Measurements from ENCODE around the gene CNN3.

The CNN3 gene

DNA sequence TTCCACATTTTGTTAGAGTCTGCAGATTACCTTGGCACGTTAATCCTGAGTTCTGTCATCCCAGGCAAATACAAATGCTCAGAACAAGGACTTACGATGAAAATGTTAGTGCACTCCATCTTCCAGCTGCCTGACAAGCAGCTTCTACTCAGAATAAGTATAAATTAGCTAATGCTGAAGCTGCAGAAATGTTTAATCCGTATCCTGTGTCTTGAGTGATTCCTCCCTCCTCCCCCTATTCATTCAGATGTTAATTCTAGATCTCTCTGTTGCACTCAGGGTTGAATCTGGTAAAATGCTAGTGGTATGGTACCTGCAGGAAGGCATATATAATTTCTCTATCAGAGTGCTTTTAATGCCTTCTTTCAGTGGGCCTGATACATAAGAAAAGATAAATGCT lies 39.8 kb downstream of the CNN3 start:
- DNase-seq, result no peak

DNA sequence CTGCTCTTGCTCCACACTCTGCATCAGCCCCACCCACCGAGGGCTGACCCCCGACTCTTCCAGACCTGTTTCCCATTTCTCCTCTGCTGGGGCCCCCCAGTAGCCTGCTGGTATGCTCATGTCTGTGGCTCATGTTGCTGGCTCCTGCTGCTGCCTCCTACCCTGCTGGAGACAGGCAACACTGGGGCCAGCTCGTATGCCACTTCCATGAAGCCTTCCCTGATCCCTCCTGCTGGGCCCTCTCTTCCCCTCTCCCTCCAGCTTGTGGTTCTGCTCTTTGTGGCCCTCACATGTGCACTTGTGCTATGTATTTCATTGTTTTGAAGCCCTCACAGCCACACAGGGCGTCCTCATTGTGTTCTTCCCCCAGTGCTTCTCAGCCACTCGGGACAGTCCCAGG lies 40.5 kb downstream of the CNN3 start:
- no peak for DNase-seq

DNA sequence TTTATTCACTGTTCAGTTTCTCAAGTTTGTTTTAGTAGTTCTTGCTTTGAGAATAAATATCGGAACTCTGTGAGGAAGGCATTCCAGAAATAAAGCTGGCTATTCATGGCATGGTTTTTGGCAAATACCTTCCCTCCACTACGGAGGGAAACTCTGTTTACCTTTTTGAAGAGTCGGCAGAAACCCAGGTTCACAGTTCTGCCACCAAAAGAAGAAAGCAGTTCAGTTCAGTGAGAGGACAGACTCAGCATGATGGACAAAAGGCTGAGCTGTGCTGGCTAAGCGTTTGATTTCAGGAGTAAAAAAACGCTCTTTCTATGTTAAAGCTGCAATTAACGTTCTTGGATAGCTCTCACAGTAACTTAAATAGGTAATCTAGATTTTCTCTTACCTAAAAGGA lies 42.4 kb downstream of the CNN3 start:
- no peak for DNase-seq

DNA sequence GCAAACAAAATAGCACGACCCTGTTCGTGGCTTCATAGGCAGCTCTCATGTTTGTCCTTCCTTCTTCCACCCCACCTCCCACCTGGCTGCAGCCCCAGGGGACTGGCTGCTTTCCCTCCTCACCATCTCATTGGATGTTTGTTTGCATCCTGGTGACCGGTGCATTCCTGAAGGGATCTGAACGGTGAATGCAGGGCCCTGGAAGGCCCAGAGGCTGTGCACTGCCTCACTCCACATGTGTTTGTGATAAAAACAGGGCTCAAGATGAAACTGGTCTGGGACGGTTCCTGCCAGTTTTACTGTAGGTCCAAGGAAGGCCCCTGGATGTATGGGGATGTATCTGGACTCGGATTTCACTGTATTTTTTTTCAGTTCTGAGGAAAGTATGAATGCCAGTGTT lies 42.8 kb downstream of the CNN3 start:
- no peak for DNase-seq

DNA sequence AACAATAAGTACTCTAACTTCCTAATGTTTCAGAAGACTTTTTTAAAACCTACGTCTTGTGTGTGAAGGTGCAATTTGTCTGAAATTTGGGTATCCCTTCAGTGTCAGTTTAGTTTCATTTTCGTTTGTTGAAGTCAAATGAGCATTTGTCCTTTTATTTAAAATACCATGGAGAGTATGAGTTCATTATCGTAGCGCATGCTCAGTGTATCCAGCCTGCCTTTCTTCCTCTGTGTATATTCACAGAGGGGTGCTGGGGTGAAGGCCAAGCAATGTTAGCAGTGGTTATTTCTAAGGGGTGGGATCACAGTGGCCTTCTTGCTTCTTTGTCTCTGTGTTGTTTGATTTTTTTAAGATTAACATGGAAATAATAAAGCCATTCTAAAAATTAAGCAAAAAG lies 43.2 kb downstream of the CNN3 start:
- DNase-seq, result no peak

DNA sequence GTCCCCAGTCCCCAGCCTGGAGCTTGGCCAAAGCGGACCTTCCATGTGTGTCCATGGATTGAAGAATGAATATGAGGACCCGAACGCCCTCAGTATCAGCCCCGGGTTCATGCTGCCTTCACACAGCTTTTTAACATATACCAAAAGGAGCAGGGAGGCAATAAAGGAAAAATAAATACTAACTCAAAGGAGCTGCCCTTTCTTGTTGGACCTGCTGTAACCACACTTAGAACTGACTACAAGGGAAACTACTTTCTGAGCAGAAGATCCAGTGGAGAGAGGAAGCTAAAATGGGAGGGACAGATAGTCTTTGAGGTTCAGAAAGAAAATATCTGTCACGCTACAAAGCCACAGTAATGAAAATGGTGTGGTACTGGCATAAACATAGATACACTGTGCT lies 48.6 kb downstream of the CNN3 start:
- no peak for DNase-seq

DNA sequence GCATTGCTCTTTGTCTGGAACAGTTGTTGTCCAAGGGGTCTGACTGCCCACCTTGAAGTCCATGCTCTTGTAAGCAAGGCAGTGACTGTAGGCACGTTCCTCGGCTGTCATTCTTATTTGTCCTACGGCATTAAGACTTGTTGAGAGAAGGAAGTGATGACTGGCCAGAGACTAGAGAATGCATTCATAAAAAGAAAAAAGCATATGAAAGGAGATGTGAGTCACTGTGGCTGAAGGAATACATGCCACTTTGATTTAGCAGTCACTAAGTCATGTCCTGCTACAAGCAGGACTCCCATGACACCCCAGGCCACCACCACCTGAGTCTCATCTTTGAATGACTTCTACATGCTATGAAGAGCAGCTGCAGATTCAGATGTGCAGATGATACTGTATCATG lies 50.5 kb downstream of the CNN3 start:
- no peak for DNase-seq

DNA sequence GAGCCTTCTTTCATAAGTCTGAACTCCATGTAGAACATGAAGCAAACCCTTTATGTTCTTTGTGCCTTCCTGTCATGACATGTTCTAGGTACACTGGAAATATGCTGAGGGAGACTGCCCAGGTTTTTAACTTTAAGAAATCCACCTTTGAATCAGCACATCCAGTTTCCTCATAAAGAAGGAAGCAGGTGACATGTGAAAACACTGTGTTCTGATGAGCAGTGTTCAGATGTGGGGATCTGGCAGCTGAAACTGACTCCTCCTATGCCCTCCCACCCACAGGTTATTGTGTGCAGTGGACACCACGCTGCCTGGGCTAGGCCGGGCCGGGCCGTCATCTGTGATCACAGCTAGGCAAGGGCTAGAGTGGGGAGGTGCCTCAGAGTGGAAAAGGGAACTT lies 51.1 kb downstream of the CNN3 start:
- no peak for DNase-seq

DNA sequence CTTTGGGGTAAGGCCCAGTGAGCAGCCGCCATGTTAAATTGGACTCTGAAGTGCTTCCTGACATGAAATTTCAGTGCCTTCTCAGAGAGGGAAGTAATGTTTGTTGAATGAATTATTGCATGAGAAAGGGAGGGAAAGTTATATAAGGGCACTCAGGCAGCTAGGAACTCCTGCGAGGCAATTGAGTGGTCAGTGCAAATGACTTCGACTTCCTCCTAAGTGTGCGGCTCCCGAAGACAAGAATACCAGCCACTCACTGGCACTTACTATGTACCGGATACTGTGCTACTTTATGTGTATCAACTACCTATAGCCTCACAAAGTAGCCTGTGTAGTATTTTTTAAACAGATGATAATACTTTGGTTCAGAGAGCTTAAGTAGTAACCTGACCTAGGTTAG lies 52.5 kb downstream of the CNN3 start:
- no peak for DNase-seq

DNA sequence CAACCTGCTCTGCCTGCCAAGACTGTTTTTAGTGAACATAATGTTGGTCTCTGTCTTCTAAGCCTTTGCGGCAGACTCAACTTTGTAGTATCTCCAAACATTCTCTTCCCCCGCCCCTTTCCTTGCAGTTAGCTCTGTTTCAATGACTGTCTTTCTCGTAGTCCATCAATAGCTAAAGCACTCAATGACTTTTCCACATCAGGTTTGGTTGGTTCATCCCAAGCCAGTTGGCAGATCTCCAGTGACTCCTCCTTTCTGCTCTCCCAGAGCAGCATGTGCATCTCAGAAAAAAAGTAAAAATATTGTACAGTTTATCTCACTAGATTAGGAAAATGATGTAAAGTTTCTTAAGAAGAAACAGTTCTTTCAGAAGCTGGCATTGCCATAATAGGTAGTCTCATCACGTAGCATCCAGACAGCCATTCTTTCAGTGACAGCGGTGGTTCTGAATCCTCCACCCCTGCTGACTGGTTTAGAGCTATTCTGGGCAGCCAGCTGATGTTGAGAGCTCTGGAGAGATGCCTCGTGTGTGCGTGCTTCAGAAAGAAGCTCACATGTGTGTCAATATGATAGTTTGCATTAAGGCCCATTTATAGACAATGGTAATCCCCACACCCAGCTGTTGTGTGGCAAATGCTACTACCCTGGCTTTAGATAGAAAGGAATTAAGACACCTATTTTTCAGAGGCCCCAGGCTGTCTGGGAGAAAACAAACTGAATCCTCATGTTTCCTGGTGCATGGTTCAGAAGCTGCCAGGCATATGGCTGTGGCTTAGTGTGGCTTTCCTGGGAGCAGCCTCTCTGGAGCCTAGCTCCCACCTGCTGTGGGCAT lies 53.2 kb downstream of the CNN3 start:
- peak; percentile 60 to 75 for DNase-seq

DNA sequence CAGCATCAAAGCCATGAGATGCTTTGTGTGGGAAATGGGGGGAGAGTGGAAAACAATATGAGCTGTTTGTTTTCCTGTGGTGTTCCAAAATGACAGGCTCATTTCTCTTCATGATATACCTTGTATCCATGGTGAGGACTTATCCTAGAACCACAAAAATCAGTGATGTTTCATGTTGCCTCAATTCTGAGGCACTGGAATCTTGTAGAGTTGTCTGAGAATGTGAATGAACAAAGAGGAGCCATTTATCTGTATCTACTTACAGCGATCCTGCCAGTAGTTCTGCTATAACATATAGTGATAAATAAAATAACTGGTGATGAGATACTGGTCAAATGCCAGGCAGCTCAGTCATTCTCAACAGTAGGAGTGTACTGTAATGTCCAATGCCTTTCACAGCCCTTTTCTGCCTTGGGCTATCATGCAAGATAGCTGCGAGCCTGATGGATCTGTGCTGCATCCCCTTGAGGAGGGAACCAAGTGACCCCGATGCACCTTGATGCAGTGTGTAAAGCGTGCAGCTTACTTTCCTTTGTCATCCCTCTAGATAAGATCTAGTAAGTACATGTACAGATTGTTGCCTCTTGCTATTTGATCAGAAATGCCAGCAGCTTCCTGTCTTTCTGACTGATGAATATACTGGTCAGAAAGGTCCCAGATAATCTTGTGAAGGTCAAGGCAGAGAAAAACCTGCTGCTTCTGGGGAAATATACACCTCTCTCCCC lies 54.0 kb downstream of the CNN3 start:
- no peak for DNase-seq

DNA sequence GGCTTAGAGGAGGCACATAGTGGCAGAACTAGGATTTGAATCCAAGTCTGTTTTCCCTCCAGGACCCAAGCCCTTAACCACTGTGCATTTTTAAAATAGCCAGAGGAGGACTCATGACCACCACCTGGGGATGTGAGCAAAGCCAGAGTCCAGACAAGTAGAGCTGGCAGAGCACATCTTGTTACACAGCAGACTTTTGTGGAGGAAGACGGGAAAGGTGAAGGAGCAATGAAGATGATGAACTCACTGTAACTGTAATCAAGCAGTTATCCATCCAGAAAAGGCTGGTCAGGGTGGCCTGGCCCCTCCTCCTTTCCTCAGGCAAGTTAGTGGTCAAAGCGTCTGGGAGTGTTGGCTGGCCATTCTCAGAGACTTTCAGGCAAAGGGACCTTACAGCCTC lies 55.9 kb downstream of the CNN3 start:
- DNase-seq, result no peak

DNA sequence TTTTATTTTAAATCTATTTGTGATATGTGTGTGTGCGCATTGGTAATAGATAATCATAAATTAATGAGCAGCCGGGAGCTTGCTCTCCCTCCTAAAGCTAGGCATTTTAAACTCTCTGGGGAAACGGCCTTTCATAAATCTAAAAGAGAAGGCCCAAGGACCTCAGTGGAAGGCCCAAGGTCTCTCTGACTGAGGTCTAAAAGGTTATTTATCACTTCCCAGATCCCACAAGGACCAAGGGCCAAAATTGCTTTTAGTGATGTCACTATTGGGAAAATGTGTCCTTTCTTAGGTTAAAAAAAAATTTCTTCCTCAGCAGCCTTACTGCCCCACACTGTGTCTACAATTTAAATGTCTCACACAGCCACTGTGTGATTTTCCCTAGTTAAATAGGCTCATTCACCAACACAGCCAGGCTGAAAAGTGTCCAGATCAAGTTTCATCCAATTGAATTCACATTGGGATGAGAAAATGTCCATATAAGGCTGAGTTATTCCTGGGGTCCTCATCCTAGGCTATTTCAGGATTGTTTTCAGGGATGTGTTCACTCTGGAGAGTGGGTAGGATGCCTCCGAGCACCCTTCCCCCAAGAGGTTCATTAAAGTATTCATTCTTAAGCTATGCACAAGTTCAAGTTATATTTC lies 60.6 kb downstream of the CNN3 start:
- no peak for DNase-seq

DNA sequence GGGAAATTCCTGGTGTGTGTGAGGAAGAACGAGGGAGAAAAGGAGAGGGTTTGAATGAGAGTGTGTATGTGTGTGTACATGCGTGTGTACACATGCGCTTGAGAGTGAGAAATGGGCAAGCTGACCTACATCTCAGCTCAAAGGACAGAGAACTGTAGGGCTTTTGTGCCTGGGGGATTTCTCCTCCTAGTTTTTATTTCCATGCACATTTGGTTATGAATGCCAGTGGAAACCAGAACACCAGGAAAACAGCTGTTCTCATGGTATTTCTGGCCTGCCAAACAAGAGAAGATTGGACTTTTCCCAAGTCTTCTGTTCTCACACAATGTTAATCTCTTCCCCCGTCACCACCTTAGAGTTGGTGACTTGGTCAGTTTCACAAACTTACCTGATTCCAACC lies 61.5 kb downstream of the CNN3 start:
- no peak for DNase-seq

DNA sequence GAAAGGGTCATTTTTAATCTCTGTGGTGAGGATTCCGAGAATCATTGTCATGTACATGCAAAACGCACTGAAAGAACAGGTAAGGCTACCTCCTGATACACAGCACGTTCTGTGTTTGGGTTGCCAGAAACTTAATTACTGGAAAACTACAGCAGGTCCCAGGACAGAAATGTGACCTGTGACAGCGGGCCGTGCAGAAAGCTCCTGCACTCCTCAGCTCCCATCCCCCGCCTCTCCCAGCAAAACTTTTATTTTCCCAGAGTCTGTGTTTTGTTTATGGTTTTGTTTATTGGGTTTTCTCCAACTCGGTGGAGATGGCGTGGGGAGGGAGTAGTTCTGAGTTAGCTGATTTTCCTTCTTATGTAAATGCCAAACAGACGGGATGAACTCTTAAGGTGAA lies 62.1 kb downstream of the CNN3 start:
- no peak for DNase-seq

DNA sequence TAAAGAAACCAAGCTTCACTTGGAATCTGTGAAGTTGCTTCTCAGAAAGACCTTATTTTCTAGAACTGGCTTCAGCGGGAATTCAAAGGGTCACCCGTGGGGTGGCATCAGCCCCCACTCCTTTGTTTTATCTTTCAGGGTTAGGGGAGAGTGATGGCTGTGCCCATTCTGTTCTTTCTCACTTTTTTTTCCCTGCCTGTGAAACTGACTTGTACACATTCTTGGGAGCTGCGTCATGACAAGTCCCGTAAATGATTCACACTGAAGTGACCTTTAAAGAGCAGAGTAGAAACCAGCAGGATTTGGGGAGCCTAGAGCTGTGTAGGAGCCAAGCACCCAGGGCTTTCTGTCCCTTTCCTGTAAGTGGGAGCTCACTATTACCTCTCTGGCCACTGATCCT lies 63.0 kb downstream of the CNN3 start:
- DNase-seq, result no peak

DNA sequence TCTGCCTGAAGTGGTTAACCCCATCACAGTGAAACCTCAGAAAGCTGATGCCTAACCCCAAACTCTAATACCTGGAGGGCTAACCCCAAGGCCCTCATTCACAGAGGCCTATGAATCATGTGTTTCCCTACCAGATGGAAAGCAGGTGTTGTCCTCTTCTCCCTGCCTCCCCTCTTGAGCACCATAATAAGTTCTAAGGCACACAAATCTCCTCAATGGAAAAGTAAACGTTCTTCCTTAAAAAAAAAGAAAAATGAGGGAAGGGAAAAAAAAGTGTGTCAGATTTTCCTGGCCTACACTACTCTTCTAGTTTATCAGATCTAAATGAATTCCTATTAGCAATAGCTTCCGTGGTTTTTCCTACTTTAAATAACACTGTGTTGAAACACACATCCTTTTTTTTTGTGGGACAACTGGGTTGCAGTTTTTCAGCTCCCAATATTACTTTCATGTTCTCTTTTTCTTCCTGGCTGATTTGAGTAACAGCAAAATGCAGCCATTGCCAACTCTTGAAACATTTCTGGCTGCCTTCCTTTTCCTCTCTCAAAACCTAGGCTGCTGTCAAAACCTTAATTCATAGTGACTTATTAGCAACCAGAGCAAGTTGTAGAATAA lies 63.5 kb downstream of the CNN3 start:
- no peak for DNase-seq

DNA sequence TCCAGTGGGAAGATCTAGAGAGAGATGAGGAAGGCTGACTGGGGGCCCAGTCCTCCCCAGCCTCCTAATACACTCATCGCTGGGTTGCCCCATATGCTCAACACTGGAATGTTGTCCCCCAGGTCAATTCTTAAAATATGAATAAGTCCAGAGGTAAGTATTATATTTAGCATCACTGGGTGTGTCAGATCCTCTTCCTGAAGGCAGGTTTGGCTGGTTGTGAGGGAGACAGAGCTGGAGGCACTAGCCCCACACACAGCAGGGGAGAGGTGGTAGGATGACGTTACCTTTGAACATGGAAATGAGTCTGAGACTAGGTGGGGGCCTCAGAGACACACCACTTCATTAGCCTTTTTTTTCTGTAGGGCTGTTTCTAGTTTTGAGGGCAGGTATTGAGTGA lies 64.2 kb downstream of the CNN3 start:
- no peak for DNase-seq

DNA sequence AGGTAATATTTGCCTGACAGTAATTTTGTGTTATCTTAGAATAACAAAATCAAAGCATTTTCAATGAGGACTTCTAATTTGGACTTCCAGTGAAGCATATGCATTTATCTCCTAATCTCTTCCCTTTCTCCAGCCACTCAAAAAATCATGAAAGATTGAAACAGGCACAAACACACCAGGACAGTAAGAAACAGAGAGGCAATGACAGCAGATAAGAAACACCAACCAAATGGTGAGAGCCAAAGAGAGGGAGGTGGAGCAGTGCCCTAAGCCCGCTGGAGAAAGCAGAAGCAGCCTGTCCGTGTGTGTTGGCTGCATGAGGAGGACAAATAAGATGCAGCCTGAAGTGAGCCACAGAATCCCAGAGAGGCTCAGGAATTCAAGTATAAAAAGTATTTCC lies 67.7 kb downstream of the CNN3 start:
- no peak for DNase-seq

DNA sequence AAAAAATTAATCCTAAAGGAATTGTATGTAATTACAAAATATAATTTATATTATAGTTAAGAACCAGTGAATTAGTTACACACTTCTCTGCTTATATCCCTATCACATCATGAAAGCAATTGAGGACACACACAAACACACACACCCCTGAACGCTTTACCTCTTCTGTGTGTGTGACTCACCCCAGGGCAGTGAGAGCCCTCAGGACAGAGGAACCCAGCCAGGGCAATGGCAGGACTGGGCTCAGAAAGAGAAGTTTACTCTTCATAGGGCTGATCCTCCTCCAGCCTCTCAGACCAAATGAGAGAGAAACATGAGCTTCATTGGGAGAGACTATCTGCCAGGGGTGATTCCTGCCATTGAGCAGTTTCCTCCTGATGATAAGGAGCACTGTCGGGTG lies 68.6 kb downstream of the CNN3 start:
- DNase-seq, result no peak

DNA sequence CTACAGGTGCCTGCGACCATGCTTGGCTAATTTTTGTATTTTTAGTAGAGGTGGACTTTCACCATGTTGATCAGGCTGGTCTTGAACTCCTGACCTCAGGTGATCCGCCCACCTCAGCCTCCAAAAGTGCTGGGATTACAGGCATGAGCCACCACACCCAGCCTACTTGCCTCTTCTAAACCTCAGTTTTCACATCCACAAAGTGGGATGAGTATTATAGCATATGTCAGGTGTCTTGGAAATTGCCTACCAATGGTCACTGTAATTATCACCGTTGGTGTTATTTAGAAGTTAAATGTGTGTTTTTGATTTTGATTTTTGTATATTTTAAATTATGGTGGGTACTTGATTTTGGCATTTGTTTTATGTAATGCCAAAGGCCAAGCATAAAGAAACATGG lies 70.0 kb downstream of the CNN3 start:
- no peak for DNase-seq

DNA sequence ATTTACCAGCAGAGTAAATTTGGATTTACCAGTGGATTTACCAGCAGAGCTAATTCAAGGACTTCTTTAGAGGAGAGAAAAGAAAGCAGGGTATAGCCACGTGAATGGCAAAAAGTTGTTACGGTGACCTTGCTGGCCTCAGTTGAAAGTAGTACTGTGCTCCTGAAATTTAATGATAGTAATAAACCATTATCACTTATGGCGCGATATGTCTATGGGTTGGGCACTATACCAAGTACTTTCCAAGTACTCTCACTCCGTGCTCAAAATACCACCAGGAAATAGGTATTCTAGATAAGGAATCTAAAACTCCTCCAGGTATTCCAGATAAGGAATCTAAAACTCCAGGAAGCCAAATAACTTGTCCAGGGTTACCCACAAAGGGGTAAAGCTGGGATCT lies 70.9 kb downstream of the CNN3 start:
- DNase-seq, result no peak

DNA sequence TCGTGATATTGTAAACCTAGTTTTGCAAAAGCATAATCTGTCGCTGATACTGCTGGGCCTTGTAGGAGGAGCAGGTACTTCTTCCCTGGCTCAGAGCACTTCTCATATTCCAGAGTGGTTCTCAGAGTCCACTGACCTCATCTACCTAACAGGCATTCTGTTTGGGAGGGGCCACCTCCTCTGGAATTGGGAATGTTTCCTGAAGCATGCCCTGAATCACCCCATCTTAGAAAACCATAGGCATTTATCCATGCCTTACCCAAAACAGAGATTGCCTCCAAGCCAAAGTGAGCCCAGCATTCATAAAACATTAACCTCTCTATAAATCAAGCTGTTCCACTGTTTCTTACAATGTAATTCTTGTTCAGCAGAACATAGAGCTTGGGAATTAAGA lies 71.6 kb downstream of the CNN3 start:
- peak in 1 of 2 experiments; percentile 19 for DNase-seq

Measured in NCI-H187 (cell line).